ENCODE measurements around the gene IGSF21.
"Not testable (repeated sequence)": the region's sequence is repeated elsewhere in the genome, so short reads cannot be mapped to it uniquely, and the experiment has no call there.

IGSF21 gene

DNA sequence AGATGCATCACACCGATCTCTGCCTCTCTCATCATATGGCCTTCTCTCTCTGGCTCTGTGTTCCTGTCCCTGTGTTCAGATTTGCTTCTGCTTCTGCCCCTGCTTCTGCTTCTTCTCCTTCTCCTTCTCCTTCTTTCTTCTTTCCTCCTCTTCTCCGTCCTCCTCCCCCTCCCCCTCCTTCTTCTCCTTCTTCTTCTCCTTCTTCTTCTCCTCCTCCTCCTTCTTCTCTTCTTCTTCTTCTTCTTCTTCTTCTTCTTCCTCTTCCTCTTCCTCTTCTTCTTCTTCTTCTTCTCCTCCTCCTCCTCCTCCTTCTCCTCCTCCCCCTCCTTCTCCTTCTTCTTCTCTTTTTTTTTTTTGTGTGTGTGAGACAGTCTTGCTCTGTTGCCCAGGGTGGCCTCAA, 233.2 kb downstream of the IGSF21 start:
- no peak for DNase-seq

DNA sequence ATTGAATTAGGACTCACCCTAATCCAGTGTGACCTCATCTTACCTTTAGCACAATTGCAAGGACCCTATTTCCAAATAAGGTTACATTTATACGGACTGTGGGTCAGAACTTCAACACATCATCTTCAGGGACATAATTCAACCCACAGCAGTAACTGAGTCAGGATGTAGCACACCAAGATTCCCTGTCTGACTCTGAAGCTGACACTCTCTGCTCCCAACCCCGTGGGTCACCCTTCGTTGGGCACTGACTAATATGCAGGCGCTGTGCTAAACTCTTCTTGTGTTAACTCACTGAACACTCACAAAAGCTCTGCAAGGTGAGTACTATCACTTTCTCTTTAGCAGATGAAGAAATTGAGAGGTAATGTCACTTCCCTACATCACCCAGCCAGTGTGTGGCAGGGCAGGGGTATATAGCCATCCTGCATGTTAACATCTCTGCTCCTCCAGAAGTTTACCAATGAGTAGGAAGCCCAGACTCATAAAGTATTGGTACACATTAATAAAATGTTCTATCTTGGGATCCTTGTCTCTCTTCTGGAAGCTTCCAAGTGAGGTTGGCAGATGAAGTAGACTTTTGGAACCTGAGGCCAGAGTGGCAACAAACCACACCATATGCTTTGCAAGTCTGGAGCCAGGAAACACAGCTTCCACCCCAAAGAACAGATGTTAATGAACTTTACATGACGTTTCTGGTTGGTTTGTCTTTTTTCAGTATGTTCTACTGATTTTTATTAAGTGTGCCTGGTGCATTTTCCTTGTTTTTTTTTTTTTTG, 233.9 kb downstream of the IGSF21 start:
- no peak for DNase-seq

DNA sequence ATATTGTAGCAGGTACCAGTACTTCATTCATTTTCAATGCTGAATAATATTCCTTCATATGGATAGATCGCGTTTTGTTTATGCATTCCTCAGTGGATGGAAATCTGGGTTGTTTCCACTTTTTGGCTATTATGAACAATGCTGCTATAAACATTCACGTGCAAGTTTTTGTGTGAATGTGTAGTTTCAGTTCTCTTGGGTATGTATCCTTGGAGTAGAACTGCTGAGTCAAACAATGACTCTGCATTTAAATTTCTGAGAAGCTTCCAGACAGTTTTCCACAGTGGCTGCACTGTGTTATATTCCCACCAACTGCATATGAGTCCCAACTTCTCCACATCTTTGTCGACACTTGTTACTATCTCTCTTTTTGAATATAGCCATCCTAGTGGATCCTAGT, 235.1 kb downstream of the IGSF21 start:
- DNase-seq: no peak

DNA sequence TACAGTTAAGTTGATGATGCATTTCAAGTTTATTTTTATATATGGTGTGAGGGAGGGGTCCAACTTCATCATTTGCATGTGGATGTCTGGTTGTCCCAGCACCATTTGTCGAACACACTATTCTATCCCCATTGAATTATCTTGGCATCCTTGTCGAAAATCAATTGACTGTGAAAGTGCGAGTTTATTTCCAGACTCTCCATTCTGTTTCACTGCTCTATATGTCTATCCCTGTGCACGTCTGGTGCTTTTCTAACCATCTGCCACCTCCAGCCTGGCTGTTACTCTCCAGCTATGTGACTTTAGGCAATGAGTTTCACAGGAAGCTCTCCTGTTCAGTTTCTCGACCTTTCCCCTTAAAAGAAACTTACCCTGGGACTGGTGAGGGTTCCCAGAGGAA, 236.0 kb downstream of the IGSF21 start:
- no peak for DNase-seq

DNA sequence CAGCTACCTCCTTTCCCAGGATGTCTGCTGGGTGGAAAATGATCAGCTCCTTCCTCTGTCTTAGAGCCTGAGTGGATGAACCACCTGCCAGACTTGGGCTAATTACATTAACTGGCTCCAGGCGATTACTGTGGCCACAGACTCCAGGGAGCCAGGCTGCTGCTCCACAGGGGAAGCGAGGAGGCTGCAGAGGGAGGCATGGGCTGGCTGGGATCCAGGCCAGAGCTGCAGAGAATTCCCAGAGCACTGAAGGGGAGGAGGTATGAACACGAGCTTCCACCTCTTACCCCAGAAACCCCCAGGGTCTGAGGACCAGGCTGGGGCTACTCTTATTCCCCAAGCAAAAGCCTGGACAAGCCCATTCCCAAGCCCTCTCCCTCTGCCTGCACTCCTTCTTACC, 237.2 kb downstream of the IGSF21 start:
- no peak for DNase-seq

DNA sequence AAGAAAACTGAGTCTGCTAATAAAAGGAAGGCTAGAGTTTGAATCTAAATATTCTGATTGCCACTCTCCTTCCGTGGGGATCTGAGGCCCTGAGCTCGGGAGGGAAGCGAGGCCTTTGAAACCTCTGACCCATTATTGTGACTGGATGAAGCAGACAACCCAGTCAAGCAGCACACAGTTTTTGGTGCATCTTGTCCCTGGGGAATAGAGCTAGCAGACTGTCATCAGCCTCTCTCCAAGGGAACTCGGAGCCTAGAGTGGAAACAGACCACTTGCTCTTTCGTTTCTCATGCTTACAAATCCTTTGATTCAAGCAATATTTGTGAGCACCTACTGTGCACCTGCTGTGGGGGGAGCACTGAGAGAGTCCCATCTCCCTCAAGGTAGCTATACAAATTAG, 240.0 kb downstream of the IGSF21 start:
- DNase-seq: no peak

DNA sequence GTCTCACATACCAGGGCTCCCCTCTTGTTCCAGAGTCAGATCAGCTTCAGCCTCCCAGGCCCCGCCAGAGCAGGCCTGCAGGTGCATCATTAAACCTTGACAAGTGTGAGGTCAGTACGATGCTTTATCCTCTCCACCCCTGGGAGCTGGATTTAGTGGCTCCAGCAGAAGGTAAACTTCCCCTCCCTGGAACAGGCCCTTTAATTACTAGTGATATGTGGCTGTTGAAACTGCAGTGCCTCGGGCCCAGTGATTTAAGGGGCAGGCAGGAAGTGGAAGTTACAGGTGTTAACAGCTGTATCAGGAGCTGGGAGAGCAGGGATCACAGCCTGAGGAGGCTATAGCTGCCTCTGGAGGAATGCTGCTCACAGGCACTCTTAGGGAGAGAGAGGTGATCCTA, 240.8 kb downstream of the IGSF21 start:
- DNase-seq: no peak

DNA sequence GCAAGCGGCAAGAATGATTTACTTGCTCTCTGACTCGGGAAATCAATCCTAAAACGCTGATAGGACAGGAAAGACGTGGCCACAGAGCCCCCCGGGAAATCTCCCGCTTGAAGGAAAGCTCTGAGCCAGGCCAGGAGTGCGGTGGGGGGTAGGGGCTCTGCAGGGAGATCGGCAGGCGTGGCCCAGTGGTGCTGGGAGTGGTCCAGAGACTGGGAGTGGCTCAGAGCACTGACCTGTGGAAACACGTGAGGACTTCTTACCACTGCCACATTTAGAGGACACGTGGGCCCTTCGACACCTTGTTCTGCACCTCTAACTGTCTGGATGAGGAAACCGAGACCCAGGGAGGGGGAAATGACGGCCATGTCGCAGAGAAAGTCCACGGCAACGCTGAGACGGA, 243.1 kb downstream of the IGSF21 start:
- no peak for DNase-seq

DNA sequence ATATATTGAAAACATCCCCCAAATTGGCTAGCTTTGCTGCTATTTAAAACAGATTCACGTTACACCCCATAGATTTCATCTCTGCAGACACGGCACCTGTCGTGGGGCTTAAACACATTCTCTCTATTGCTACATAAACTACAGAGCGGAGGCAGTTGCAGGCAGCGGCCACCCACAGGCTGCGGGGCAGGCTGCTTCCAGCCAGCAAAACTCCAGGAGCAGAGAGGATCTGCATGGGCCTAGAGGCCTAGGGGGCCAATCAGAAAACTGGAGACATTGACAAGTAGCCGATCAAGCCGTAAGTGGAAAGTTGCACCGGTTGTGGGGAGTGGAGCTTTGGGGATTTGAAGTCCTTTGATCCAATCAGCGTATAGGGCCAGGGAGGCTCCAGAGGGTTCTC, 244.1 kb downstream of the IGSF21 start:
- DNase-seq: no peak

DNA sequence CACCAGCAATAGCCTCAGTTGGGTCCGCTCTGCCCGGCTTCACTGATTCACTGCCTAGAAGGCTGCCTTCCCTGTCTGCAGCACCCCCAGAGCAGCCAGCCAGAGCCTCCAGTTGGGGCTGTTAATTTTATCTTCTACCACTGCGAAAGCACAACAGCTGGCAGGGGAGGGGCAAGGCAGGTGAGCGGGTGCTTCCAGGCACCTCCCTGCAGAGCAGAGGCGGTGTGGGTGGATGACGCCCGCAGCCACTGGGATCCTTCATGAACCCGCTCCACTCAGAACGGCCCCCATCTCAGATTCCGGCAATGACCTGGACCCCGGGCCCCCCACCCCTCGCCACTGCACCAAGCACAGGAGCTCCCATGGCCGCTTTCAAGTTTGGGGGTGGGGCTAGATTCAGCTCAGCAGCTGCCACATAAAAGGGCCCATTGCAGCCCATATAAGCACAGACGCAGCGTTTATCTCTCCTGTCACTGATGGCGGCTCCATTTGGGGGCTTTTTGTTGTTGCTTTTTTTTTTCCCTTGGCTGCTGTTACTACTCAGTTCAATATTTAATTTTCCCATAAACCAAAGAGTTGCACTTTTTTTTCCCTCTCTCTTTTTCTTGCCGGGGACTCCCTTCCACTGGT, 245.2 kb downstream of the IGSF21 start:
- DNase-seq: no peak

DNA sequence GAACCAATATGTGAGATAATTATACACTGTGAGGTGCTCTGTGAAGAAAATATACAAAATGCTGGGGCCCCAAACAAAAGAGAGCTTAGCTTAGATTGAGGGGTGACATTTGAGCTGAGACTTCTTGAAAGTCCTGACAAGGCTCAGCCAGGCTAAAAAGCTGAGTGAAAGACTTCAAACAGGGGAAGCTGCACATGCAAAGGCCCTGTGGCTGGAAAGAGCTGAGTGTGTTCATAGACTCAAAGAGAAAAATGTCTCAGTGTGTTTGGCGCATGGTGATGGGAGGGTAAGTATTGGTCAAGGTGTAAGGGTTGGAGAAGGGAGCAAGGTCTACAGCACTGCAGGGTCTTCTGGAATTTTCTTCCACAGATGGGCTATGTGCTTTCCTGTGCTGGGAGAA, 245.9 kb downstream of the IGSF21 start:
- DNase-seq: no peak

DNA sequence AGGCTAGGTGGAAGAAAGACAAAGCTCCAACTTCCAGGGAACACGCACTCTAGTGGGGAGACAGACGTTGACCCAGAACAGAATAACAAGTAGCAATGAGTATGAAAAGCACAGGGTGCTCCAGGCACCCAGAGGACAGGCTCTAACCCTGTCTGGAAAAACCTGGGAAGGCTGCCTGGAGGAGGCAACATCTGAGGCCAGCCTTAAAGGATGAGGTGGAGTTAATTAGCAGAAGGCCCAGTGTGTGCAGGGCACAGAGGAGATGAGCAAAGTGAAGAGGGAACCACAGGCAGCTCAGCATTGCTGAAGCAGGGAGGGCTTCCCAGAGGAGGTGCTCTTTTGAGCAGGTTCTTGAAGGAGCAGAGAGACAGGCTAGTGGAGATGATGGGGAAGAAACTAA, 246.4 kb downstream of the IGSF21 start:
- no peak for DNase-seq

DNA sequence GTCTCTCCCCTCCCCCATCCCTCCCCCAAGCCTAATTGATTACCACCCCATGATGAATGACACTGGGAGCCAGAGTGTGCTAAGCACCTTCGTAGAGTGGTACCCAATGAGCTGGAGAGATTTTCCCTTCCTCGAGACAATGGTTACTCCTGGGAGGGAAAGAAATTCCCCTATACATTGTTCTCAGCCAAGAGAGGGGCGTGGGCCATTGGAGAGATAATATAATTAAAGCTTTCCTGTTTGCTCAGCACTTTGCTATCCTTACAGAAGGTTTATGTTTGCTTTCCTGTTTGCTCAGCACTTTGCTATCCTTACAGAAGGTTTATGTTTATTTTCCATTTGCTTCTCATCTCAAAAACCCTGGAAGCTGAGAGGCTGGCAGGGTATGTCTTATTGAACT, 247.0 kb downstream of the IGSF21 start:
- DNase-seq: no peak

DNA sequence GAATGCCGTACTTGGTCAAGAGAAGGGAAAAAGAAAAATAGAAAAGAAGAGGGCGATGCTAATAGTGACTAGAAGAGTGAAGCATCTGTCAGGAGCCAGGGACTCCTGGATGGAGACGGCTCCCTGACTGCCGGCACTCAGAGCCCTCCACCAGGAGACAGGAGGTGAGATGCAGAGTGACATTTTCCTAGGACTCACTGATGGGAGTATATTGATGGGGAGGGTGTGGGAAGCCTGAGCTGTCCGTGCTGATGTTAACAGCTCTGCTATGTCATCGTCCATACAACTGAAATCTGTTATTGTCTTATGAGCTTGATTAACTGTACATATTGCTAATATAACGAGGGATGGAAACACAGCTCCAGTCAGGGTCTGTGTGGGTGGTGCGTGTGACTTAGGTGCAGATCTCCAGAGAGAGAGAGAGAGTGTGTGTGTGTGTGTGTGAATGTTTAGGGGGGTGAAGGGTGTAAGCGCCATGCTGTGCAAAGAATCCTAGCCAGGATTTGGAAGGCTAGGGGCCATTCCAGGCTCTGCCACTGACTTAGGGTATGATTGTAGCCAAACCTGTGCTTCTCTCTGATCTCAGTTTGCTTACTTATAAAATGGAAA, 250.1 kb downstream of the IGSF21 start:
- no peak for DNase-seq

DNA sequence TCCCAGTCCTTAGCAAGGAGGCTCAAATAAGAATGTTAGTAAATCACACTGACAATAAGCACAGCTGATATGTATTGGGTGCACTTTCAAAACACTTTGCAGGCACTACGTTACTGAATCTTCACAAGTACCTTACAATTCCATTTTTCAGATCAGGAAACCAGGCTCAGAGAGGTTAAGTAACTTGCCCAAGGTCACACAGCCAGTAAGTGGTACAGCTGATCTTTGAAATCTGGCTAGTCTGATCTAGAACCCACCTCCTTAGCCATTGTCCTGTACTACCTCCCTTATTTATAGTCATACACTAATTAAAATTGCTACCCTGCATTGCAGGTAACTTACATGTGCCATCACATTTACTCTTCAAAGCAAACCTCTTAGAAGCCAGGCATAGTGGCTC, 251.0 kb downstream of the IGSF21 start:
- DNase-seq: no peak

DNA sequence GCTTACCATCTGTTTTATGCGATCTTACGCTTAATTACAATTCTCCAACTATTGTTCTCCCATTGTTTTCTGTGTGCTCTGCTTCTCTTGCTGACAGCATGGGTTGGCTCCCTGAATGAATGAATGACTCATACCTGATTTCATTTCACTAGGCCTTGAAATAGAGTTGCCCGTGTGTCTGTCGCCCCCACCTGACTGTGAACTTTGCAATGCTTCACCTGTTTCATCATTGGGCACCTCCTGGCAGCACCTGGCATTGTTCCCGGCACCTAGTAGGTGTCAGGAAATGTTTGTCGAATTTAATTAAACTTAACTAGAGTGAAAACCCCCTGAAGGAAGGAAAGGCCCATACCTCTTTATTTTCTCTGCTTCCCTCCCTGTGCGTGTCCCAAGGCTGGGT, 252.7 kb downstream of the IGSF21 start:
- DNase-seq: no peak

DNA sequence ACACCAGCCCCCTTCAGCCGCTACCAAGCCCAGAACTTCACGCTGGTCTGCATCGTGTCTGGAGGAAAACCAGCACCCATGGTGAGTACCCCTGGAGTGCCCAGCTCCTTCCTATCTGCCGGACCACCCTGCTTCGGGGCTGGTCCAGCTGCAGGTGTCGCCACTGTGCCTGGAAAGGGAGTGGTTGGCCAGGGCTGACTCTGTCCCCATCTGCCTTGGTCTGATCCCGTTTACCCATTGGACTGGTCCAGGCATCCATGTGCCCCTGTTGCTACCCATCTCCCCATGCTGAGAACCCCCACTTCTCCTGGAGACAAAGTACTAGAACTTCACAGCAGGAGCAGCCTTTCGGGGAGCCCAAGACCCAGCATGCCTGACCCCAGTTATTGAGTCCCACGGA, 254.6 kb downstream of the IGSF21 start:
- no peak for DNase-seq

DNA sequence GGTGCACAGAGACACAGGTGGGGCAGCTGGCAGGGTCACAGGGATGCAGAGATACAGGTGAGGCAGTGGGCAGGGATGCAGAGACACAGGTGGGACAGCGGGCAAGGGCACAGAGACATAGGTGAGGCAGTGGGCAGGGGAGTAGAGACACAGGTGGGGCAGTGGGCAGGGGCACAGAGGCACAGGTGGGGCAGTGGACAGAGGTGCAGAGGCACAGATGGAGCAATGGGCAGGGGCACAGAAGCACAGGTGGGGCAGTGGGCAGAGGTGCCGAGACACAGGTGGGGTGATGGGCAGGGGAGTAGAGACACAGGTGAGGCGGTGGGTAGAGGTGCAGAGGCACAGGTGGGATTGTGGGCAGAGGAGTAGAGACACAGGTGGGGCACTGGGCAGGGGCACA, 255.8 kb downstream of the IGSF21 start:
- DNase-seq: no peak

DNA sequence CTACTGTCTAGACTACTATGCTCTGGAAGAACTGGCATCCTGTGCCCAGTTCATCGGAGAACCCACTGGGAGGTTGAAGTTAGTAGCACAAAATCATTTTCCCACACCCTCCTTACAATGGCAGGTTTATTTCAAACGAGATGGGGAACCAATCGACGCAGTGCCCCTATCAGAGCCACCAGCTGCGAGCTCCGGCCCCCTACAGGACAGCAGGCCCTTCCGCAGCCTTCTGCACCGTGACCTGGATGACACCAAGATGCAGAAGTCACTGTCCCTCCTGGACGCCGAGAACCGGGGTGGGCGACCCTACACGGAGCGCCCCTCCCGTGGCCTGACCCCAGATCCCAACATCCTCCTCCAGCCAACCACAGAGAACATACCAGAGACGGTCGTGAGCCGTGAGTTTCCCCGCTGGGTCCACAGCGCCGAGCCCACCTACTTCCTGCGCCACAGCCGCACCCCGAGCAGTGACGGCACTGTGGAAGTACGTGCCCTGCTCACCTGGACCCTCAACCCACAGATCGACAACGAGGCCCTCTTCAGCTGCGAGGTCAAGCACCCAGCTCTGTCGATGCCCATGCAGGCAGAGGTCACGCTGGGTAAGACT, 257.6 kb downstream of the IGSF21 start:
- DNase-seq: no peak

DNA sequence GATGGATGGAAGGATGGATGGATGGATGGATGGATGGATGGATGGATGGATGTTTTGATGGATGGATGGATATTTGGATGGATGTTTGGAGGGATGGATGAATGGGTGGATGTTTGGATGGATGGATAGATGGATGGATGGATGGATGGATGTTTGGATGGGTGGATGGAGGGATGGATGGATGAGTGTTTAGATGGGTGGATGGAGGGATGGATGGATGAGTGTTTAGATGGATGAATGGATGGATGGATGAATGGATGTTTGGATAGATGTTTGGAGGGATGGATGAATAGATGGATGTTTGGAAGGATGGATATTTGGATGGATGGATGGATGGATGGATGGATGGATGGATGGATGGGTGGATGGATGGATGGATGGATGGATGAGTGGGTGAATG, 264.9 kb downstream of the IGSF21 start:
- DNase-seq: not testable (repeated sequence)

DNA sequence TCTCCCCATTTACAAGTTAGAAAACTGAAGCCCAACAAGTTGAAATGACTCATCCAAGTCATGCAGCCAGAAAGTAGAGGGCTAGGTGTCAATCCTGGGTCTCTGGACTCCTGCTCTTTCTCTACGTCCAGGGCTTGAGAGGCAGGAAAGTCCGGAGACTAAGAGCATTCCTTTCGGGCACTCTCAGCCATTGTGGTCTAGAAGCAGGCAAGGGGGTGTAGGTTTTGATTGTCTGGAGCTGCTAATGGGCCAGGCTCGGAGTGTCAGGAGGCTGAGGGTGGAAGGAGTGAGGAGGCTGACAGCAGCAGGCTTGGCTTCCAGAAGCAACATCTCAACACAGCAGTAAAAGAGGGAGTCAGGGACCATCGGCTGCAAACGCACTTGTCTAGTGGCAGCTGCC, 265.6 kb downstream of the IGSF21 start:
- no peak for DNase-seq

DNA sequence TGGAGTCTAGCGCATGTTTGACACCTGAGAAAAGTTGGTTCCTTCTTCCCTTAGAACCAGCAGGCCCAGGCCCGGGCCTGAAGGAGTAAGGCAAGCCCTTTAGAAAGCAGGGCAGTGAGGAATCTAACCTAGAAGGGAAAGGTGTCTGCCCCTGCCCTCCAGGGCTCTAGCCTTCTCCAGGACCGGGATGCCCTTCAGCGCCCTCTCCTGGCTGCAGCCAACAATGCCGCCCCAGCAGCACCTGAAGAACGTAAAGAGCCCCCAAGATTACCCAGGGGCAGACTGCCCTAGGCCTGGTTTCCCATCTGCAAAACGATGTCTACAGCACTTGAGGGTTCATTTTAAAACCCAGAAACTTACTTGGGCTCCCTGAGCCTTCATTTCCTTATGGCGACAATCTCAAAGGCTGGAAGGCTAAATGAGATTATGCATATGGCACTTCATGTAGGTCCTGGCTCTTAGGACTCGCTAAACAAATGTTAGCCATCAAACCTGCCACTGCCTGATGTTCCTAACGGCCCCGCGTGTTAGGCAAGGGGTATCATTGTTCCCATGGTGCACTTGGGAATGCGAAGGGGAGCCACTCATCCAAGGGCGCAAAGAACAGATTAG, 266.4 kb downstream of the IGSF21 start:
- no peak for DNase-seq

DNA sequence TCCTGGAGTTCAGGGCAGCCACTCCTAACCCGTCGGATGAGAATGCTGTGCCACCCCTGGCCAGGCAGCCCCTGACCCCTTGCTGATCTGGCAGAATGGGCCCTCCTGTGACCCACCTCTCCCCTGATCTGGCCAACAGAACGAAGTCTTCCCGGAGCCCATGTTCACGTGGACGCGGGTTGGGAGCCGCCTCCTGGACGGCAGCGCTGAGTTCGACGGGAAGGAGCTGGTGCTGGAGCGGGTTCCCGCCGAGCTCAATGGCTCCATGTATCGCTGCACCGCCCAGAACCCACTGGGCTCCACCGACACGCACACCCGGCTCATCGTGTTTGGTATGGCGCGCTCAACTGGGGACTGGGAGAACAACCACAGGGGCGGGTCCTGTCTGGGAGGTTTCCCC, 269.1 kb downstream of the IGSF21 start:
- DNase-seq: no peak

DNA sequence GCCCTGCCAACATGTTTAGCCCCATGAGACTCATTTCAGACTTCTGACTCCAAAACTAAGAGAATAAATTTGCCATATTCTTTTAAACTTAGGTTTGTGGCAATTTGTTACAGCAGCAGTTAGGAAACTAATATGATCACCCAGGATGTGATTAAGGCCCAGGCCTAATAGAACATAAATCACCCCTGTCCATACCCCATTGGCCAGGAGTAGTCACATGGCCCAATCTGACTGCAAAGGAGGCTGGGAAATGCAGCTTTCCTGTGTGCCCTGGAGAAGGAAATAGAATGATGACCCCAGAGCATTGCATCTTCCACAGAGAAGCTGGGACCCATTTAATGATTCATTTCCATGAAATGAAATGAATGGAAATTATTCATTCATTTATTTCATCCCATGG, 272.7 kb downstream of the IGSF21 start:
- DNase-seq: no peak

All from SIG-M5 (cell line).